Urinary bladder (tissue), 4 donors: ENCODE measurements around the gene KRT23. TPM values are rescaled to one million over a fixed set of nuclear protein-coding genes. Genes with fewer than 3 reads are reported as not detected.
"Not testable (repeated sequence)": the region's sequence is repeated elsewhere in the genome, so short reads cannot be mapped to it uniquely, and the experiment has no call there.

Experiments
- DNase-seq: peaks from one replicate; pipeline ENCODE4 v3.0.0-alpha.2; 2015; ENCODE audit errors: extremely low spot score
- H3K27ac ChIP-seq: one replicate; pipeline ENCODE4 v1.5.1; 2013; ENCODE audit warnings: low read depth, mild to moderate bottlenecking, moderate library complexity
- H3K36me3 ChIP-seq: one replicate; pipeline ENCODE4 v1.6.1; 2013; ENCODE audit warnings: mild to moderate bottlenecking, moderate library complexity; ENCODE audit not compliant: insufficient read depth
- H3K4me1 ChIP-seq: one replicate; pipeline ENCODE4 v1.6.1; 2013; ENCODE audit warnings: mild to moderate bottlenecking, moderate library complexity; ENCODE audit not compliant: insufficient read depth
- H3K4me3 ChIP-seq: one replicate; pipeline ENCODE4 v1.5.1; 2013; ENCODE audit warnings: low read depth, low read length
- WGBS: extraction: QIAGEN DNeasy Blood & Tissue Kit; methylation state at CpG from one replicate; pipeline ENCODE4 v1.1.7; 2013; 5-methylcytosine and 5-hydroxymethylcytosine counted together
- polyA plus RNA-seq: library from polyadenylated mRNA; stranded (reverse); fragments of 200-250 nt; gene quantifications from one replicate; pipeline ENCODE4 v1.2.3, GENCODE V29; 2013
- total RNA-seq: library from RNA; depleted of rRNA; stranded (reverse); fragments of >200 nt; gene quantifications from one replicate; pipeline ENCODE4 v1.2.3, GENCODE V29; 2014
- donor health status: healthy with polysubstance abuse.
- donor health status: healthy.

Gene KRT23
- total and polyA plus RNA-seq, 2 donors: 0.87 to 14.7 TPM

DNA sequence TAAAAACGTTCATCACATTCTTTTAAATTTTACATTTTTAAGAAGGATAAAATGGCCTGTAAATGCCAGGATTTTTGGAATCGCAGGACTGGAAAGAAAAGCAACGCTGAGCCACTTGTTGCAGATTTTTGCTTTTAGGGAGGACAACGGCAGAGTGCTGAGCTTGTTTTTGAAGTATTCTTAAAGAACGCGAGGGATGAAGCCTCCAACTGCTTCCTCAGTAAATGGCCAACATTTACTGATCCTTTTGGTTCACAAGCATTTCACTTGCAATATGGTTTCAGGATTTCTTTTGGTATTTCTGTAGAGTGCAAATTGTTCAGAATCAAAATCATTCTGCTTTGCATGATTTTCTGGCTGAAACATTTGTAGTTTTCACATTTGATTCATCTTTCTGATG, 2.8 kb upstream of the KRT23 start:
- WGBS: 77% methylated on average over 6 of the region's 6 CpGs
- Histone ChIP-seq H3K27ac (no peak overlapping the region), H3K36me3 (no peaks in the 10 kb centered on the region), H3K4me1 (no peaks in the 10 kb centered on the region), H3K4me3 (no peak overlapping the region)
- DNase-seq: no peak

DNA sequence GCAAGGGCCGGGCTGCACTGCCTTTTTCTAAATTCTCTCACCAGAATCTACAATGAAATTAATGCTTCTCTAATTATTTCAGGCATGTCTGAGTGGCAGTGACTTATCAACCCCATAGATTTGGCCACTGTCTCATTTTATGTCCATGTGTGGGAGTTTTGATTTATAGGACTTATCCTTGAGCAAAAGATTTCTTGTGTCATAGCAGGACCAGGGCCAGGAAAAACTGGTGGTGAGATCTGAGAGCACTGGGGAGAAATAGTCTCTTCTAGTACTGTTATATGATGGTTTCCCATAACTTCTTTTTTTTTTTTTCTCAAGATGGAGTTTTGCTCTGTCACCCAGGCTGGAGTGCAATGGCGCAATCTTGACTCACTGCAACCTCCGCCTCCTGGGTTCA, 1.5 kb upstream of the KRT23 start:
- H3K4me3 ChIP-seq: no peak overlapping the region

GRCh38 chr17:40936976-40937375, 470 bp downstream of the KRT23 start:
- Histone ChIP-seq H3K4me3 (no peak overlapping the region), H3K4me1 (no peaks in the 10 kb centered on the region), H3K36me3 (no peaks in the 10 kb centered on the region), H3K27ac (no peak overlapping the region)
- DNase-seq: no peak
- WGBS: 68% methylated on average over 5 of the region's 5 CpGs

More for the DNA sequence above, 1.5 kb upstream of the KRT23 start:
- Histone ChIP-seq H3K36me3 (no peaks in the 10 kb centered on the region), H3K27ac (no peak overlapping the region), H3K4me1 (no peaks in the 10 kb centered on the region)
- no peak for DNase-seq
- 90% methylated on average over 3 of the region's 3 CpGs for WGBS

DNA sequence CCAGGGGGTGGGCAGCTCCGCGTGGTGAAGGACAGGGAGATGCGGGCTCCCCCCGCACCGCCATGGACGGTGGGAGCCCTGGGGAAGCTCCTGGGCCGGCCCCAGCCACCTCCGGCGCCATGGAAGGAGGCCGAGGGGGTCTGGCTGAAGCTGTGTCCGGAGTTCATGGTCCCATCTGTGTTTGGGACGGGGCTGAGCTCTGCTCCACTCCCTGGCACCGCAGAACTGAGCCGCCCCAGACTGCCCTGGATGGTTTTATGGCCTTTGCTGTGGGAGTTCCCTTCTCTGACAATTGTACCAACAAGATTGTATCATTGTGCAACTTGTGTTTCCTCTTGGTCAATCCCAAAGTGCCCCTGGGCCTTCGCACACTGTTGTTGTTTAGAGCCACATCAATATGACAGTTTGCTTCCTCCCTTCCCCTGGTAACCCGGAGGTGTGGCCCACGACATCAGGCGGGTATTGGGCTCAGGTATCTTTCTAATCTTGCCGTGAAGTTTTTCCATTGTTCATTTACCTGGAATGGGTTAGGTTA, 942 bp downstream of the KRT23 start:
- 84% methylated on average over 19 of the region's 19 CpGs for WGBS
- no peak for DNase-seq
- H3K4me1 ChIP-seq: no peaks in the 10 kb centered on the region
- H3K36me3 ChIP-seq: no peaks in the 10 kb centered on the region
- H3K27ac ChIP-seq: no peak overlapping the region
- H3K4me3 ChIP-seq: no peak overlapping the region

- 38% methylated on average over 3 of the region's 3 CpGs for WGBS
- Histone ChIP-seq H3K27ac (no peak overlapping the region), H3K4me1 (no peaks in the 10 kb centered on the region), H3K36me3 (no peaks in the 10 kb centered on the region), H3K4me3 (no peak overlapping the region)
- DNase-seq: no peak
These were observed 1.8 kb downstream of the KRT23 start for GRCh38 chr17:40935624-40936023.

DNA sequence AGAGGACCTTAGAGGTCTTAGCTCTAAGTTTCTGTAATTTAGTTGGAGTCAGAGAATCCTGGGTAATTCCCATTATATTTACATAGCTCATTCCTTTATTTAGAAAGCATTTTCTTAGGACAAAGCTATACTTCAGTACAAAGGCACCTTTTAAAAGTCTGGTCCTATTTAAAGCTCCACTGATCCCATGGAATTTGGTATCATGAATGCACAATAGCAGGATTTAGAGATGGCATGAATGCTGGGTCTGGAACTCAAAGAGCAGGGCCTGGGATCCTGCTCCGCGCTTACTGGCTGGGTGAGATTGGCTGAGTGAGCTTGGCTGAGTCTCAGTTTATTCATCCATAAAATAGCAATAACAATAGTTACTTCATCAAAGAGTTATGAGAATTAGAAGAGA, 4.8 kb downstream of the KRT23 start:
- WGBS: 63% methylated on average over 2 of the region's 2 CpGs
- no peaks in the 10 kb centered on the region for H3K36me3 ChIP-seq

DNA sequence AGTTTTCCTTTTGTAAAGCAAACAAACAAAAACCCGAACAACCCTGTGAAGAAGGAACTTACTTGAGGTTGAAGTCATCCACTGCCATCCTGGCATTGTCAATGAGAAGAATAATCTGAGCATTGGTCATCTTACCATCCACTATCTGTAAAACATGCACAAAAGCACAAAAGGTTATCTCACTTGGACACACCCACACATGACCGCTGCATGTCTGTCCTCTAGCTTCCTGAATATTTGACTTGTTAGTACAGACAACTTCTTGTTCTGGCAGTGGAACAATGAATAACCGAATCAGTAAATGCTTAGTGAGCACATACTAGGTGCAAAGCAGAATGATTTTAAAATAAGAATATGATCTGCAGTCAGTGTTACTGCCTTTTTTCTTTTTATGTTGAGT, 6.1 kb downstream of the KRT23 start:
- Histone ChIP-seq H3K4me3 (no peak overlapping the region), H3K27ac (no peak overlapping the region), H3K36me3 (no peaks in the 10 kb centered on the region), H3K4me1 (no peaks in the 10 kb centered on the region)
- WGBS: 77% methylated on average over 3 of the region's 3 CpGs
- no peak for DNase-seq

More for the DNA sequence above, 4.8 kb downstream of the KRT23 start:
- Histone ChIP-seq H3K27ac (no peak overlapping the region), H3K4me3 (no peak overlapping the region), H3K4me1 (no peaks in the 10 kb centered on the region)
- DNase-seq: no peak

DNA sequence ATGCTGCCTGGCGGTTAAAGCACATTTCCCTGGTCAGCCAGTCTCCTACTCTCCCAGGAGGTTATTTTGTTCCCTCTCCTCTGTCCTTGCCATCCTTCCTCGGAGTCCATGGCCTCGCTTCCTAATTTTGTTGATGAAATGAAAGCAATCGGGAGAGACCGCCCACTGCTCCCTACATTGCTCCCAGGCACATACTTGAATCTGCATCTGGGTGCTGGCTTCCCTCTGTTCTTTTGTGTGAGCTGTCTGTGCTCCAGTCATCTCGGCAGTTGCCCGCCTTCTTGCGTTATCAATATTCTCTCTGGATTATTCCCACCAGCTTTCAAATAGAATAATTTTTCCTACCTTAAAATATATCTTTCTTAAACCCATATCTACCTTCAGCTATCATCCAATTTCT, 11.1 kb downstream of the KRT23 start:
- Histone ChIP-seq H3K27ac (no peak overlapping the region), H3K4me1 (no peaks in the 10 kb centered on the region), H3K4me3 (no peak overlapping the region), H3K36me3 (no peaks in the 10 kb centered on the region)
- DNase-seq: no peak
- WGBS: 75% methylated on average over 8 of the region's 8 CpGs

DNA sequence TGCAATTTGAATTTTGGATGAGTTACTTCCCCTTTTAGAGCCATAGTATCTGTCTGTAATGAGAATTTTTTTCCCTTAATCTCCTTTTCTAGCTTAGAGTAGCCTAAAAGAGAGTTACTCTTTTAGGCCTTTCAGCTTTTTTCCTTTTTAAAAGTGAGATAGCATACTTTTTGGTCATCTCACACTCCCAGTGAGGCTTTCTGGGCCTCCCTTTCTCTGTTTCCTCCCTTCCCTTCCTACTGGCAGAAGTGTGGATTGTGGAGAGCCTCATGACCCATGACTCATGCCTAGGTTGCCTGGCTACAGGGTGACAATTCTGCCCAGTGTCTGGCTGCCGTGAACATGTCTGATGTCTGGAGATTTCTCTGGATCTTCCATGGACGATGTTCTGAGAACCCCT, 15.2 kb downstream of the KRT23 start:
- Histone ChIP-seq H3K4me3 (no peak overlapping the region), H3K36me3 (no peaks in the 10 kb centered on the region), H3K27ac (no peak overlapping the region), H3K4me1 (no peaks in the 10 kb centered on the region)
- 45% methylated on average over 2 of the region's 2 CpGs for WGBS
- DNase-seq: no peak

- 84% methylated on average over 2 of the region's 2 CpGs for WGBS
- Histone ChIP-seq H3K4me1 (no peaks in the 10 kb centered on the region), H3K27ac (no peak overlapping the region), H3K36me3 (no peaks in the 10 kb centered on the region), H3K4me3 (no peak overlapping the region)
- DNase-seq: no peak
These were observed 16.4 kb downstream of the KRT23 start for GRCh38 chr17:40921026-40921425.

DNA sequence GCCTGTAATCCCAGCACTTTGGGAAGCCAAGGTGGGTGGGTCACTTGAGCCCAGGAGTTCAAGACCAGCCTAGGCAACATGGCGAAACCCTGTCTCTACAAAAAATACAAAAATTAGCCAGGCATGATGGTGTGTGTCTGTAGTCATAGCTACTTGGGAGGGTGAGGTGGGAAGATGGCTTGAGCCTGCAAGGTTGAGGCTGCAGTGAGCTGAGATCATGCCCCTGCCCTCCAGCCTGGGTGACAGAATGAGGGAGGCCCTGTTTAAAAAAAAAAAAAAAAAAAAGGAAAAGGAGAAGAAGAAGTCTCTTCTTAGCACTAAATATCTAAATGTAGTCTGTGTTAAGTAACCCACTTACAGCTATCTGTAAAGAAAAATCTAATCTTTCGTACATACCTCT, 20.3 kb downstream of the KRT23 start:
- 97% methylated on average over 2 of the region's 2 CpGs for WGBS
- not testable (repeated sequence) for DNase-seq, H3K4me3 ChIP-seq, H3K4me1 ChIP-seq, H3K36me3 ChIP-seq, H3K27ac ChIP-seq

GRCh38 chr17:40916366-40916765, 21.1 kb downstream of the KRT23 start:
- H3K4me3 ChIP-seq: no peak overlapping the region
- H3K27ac ChIP-seq: no peak overlapping the region
- H3K4me1 ChIP-seq: no peaks in the 10 kb centered on the region
- no peaks in the 10 kb centered on the region for H3K36me3 ChIP-seq
- no peak for DNase-seq
- 58% methylated on average over 1 of the region's 1 CpG for WGBS

GRCh38 chr17:40915721-40916256, 21.7 kb downstream of the KRT23 start:
- Histone ChIP-seq H3K4me1 (no peaks in the 10 kb centered on the region), H3K27ac (no peak overlapping the region), H3K4me3 (no peak overlapping the region), H3K36me3 (no peaks in the 10 kb centered on the region)
- no peak for DNase-seq
- 68% methylated on average over 2 of the region's 2 CpGs for WGBS

DNA sequence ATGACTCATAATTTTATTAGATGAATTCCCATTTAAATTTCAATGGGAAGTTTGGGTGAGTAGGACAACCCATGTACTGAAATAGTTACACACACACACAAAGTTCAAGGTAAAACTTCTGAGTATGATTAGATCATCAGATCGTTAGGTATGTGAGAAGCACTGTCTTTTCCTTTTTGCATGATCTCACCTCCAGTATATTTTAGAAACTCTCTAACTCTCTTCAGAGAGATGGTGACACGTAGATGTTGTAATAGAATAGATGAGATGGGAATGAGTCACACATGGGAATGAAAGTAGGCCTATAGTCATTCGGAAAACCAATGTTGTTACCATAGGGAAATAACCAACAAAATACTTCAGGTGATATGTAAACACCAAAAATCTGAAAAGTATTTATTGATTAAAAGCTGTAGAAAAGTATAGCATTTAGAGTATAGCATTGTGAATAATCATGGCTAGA, 22.2 kb downstream of the KRT23 start:
- Histone ChIP-seq H3K4me3 (no peak overlapping the region), H3K27ac (no peak overlapping the region), H3K36me3 (no peaks in the 10 kb centered on the region), H3K4me1 (no peaks in the 10 kb centered on the region)
- no peak for DNase-seq
- WGBS: 72% methylated on average over 3 of the region's 3 CpGs
